Activated CD4-positive, alpha-beta T cell treated with anti-CD3 and anti-CD28 coated beads for 36 hours (primary cell): ENCODE results near the gene FGF8. TPM values are rescaled to one million over a fixed set of nuclear protein-coding genes. Genes with fewer than 3 reads are reported as not detected.
A peak's percentile ranks its signal among the peaks of the same experiment; 100 is the strongest.

Experiments
- ATAC-seq: fragments of 200-7000 bp; cut with Tn5 transposase; one replicate; pipeline ENCODE4 v1.10.0; 2021; ENCODE audit warnings: mild to moderate bottlenecking, moderate library complexity
- CTCF ChIA-PET: fragments of 350-600 bp; sonication (Branson Sonifier 250); formaldehyde crosslinking; loops from one replicate; lab custom pipeline; 2021; ENCODE audit warnings: antibody characterized with exemption; lab: Charles Lee
- POLR2A ChIA-PET: fragments of 350-600 bp; sonication (Branson Sonifier 250); formaldehyde crosslinking; loops from one replicate; lab custom pipeline; 2021; ENCODE audit warnings: antibody characterized with exemption, inconsistent platforms; lab: Charles Lee
- DNase-seq: peaks from one replicate; pipeline ENCODE4 v3.0.0-alpha.2; 2020
- H3K27ac Mint-ChIP-seq: one replicate; pipeline ENCODE4 v1.8.0; 2021; ENCODE audit warnings: mixed read lengths
- H3K27me3 Mint-ChIP-seq: one replicate; pipeline ENCODE4 v1.8.0; 2021; ENCODE audit warnings: mixed read lengths
- H3K36me3 Mint-ChIP-seq: one replicate; pipeline ENCODE4 v1.8.0; 2021; ENCODE audit warnings: low read depth, mixed read lengths
- H3K4me1 Mint-ChIP-seq: one replicate; pipeline ENCODE4 v1.8.0; 2021; ENCODE audit warnings: mixed read lengths
- H3K4me3 Mint-ChIP-seq: one replicate; pipeline ENCODE4 v1.8.0; 2021; ENCODE audit warnings: mild to moderate bottlenecking, moderate library complexity, mixed read lengths
- H3K9me3 Mint-ChIP-seq: one replicate; pipeline ENCODE4 v1.8.0; 2021; ENCODE audit warnings: low read depth, mixed read lengths
- intact Hi-C, 2 experiments: fragments of 100-400 bp; cut with DNase I in 1 of 2; cut with micrococcal nuclease in 1 of 2; formaldehyde crosslinking; loops; one replicate each; pipeline versions ENCODE4 v1.14.2 to v1.15.1; 2022 to 2024; cut with DNase I, micrococcal nuclease
- total RNA-seq, 2 experiments: library from RNA; stranded (reverse); gene quantifications; one replicate each; pipeline ENCODE4 v1.2.3, GENCODE V29; 2021

The FGF8 gene
- total RNA-seq, 2 experiments from 2014 or later: 0.32 TPM; not detected in 1

GRCh38 chr10:101777619-101778145, 1.8 kb upstream of the FGF8 start:
- Mint-ChIP-seq H3K36me3 (peaks cover 31% of the 10 kb centered on the region), H3K4me1 (peaks cover 42% of the 10 kb centered on the region), H3K4me3 (no peak overlapping the region), H3K27me3 (peaks cover 42% of the 10 kb centered on the region), H3K27ac (no peak overlapping the region), H3K9me3 (no peaks in the 10 kb centered on the region)
- ChIA-PET POLR2A (no interaction called here), CTCF (interaction anchor here (0.6 to 1.3 kb wide), 3 partner anchors 32 to 563 kb away, joined by 3 to 4 read pairs (median 4); no protein-coding TSS in a partner anchor)
- intact Hi-C loops: loop anchor here in 1 of 2 experiments (5.0 kb wide), 1 partner anchor 480 kb away; no protein-coding TSS in a partner anchor
- DNase-seq (no peak), ATAC-seq (no peak)

DNA sequence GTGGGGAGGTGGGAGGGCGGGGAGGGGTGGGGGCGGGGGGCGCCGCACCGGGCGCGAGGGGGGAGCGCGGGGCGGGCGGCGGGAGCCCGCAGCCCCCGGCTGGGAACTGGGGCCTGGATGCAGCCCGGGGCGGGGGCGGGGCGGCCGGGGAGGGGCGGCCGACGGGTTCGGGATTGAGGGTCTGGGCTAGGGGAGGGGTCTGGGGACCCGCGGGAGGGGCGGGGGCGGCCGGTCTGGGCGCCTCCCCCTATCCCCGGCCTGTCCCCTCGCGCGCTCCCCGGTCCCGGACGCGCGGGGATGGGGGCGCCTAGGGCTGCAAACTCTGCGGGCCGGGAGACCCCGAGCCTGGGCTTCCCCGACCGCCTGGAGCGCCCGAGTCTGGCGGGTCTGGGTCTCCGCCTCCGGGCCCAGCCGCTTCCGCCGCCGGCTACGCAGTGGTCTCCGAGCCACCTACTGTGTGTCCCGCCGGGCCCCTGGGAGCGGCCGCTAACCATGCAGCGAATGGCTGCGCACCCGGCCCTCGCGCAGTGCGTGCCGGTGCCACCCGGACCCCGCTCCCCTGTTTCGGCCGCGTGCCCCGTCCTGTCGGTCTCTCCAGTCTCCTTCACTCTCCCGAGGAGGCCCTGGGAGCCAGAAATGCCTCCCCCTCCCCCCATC, 375 bp upstream of the FGF8 start:
- ChIA-PET POLR2A (no interaction called here), CTCF (no interaction called here)
- H3K4me1 Mint-ChIP-seq: peaks cover 35% of the 10 kb centered on the region
- H3K27me3 Mint-ChIP-seq: peaks cover 53% of the 10 kb centered on the region
- ATAC-seq (no peak), DNase-seq (peak; percentile 16)
- intact Hi-C loops: loop anchor here in 1 of 2 experiments (5.0 kb wide), 1 partner anchor 479 kb away; no protein-coding TSS in a partner anchor
- no peak overlapping the region for H3K4me3 Mint-ChIP-seq
- H3K36me3 Mint-ChIP-seq: peaks cover 24% of the 10 kb centered on the region
- H3K27ac Mint-ChIP-seq: no peak overlapping the region
- no peaks in the 10 kb centered on the region for H3K9me3 Mint-ChIP-seq

DNA sequence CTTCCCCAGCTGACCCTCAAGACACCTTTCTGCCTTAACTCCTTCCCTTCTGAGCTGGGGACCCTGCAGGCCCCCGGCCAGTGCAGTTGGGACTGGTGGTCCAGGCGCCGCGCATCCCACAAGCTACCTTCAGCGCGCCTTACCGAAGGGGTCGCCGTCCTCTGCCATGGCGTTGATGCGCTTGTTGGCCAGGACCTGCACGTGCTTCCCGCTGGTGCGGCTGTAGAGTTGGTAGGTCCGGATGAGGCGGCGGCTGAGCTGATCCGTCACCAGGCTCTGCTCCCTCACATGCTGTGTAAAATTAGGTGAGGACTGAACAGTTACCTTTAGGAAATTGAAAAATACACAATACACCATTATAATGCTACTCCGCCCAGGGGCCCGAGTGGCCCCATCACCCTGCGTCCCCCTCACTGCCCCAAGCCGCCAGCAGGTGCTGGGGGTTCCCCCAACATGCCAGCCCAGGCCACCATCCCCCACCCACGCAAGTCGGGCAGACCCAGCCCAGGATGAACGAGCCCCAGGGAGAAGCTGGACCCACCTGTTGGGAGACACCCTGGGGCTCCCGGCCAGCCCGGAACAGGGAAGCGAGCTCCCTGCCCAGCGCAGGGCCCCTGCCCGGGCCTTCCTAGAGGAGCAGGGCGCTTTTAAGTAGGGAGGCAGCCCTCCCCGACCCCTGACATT, 1.2 kb downstream of the FGF8 start:
- ChIA-PET CTCF (interaction anchor here (0.8 to 4.7 kb wide), 3 partner anchors 8 to 172 kb away, joined by 3 to 28 read pairs (median 16); partner anchors contain the start of gene NPM3), POLR2A (interaction anchor here (0.6 kb wide), 1 partner anchor 179 kb away, joined by 3 read pairs; no protein-coding TSS in a partner anchor)
- H3K36me3 Mint-ChIP-seq: peaks cover 15% of the 10 kb centered on the region
- H3K4me1 Mint-ChIP-seq: peaks cover 24% of the 10 kb centered on the region
- no peak overlapping the region for H3K4me3 Mint-ChIP-seq
- H3K27me3 Mint-ChIP-seq: peaks cover 55% of the 10 kb centered on the region
- intact Hi-C loops: loop anchor here in 1 of 2 experiments (5.0 kb wide), 2 partner anchors 52 to 477 kb away; no protein-coding TSS in a partner anchor
- H3K27ac Mint-ChIP-seq: no peak overlapping the region
- peak; percentile 12 for ATAC-seq
- peak; percentile 35 for DNase-seq
- H3K9me3 Mint-ChIP-seq: no peaks in the 10 kb centered on the region

DNA sequence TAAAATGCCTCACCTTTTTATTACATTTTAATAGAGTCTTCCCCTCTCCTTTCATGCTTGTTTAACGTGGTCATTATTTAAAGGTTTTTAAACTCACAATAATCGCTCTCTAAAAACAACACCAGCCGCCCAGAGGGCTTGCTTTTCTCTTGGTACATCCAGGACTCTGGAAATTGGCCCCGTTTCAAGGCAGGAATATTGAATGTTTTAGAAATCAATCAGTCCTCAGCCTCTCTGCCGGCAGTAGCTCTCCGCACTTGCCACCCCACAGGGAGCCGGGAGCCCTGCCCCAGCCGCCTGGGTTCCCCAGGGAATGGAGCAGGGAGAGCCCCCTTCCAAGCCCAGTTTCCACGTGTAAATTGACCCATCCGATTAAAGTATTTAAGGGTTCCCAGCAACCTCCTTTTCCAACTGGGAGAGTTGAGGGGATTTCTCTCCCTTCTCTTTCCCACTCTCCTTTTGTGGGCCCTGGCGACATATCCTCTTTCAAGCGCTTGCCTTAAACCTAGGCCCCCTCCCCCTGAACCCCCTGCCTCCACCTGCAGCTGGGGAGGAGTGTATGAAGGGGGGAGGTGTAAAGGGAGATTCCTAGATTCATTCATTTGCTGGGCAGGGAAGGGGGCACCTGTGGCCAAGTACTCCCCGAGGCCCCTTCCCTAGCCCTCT, 1.9 kb downstream of the FGF8 start:
- Mint-ChIP-seq H3K27me3 (peaks cover 57% of the 10 kb centered on the region), H3K36me3 (peaks cover 13% of the 10 kb centered on the region), H3K4me3 (no peak overlapping the region), H3K9me3 (no peaks in the 10 kb centered on the region), H3K4me1 (peaks cover 17% of the 10 kb centered on the region), H3K27ac (no peak overlapping the region)
- CTCF ChIA-PET: interaction anchor here (0.7 to 4.7 kb wide), 8 partner anchors 8 to 561 kb away, joined by 3 to 28 read pairs (median 4); partner anchors contain the start of gene NPM3
- ATAC-seq (no peak), DNase-seq (no peak)
- intact Hi-C loops: loop anchor here in 1 of 2 experiments (5.0 kb wide), 1 partner anchor 52 kb away; no protein-coding TSS in a partner anchor
- POLR2A ChIA-PET: interaction anchor here (0.8 kb wide), 1 partner anchor 9 kb away, joined by 3 read pairs; no protein-coding TSS in a partner anchor

DNA sequence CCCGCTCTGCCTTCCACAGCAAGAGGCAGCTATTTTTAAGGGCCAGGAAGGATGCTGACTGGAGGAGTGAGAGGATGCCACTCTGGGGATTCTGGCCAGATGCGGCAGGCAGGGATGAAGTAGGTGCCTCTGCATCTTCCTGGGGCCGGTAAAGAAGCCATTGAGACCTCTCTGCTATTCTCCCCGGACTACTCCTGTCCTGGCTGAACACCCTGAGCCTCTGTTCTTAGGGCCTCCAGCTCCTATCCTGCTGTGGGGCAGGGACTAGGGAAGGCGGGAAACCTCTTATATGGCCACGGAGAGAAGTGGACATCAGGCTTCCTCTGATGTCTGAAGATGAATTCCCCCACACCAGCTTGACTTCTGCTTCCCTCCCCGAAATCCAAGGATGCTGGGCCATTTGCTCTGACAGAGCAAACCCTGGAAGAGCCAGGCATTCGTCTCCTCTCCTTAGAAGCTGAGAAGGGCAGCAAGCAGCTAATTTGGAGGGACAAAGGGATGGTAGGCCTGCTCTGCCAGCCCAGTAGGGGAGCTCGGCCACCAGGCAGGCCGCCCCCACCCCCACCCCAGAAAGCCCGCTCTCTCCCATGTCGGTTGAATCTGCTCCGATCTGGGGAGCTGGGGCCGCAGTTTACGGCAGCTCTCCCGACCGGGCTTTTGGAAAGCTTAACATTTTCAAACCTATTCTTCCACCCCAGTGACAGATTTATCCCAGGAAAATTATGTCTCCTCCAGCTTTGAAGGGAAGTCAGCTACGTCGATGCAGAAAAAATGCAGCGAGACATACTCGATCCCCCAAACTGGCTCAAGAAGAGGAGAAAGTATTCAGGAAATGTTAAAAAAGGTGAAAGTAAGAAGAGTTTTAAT, 2.8 kb downstream of the FGF8 start:
- DNase-seq: no peak

GRCh38 chr10:101772017-101772894, 3.7 kb downstream of the FGF8 start:
- ChIA-PET CTCF (interaction anchor here (1.0 to 4.7 kb wide), 5 partner anchors 10 to 170 kb away, joined by 4 to 28 read pairs (median 4); partner anchors contain the start of gene NPM3), POLR2A (interaction anchor here (0.6 kb wide), 1 partner anchor 38 kb away, joined by 6 read pairs; no protein-coding TSS in a partner anchor)
- Mint-ChIP-seq H3K9me3 (no peaks in the 10 kb centered on the region), H3K27me3 (peaks cover 44% of the 10 kb centered on the region), H3K36me3 (peaks cover under 1% of the 10 kb centered on the region), H3K27ac (no peak overlapping the region), H3K4me3 (no peak overlapping the region), H3K4me1 (peaks cover 10% of the 10 kb centered on the region)
- ATAC-seq (no peak), DNase-seq (no peak)
- intact Hi-C loops: loop anchor here in 1 of 2 experiments (5.0 kb wide), 1 partner anchor 50 kb away; no protein-coding TSS in a partner anchor

More for the DNA sequence above, 2.8 kb downstream of the FGF8 start:
- ATAC-seq: no peak
- Mint-ChIP-seq H3K36me3 (peaks cover 9% of the 10 kb centered on the region), H3K27me3 (peaks cover 53% of the 10 kb centered on the region), H3K27ac (no peak overlapping the region), H3K4me3 (no peak overlapping the region), H3K9me3 (no peaks in the 10 kb centered on the region), H3K4me1 (peaks cover 13% of the 10 kb centered on the region)
- ChIA-PET POLR2A (interaction anchor here (0.8 kb wide), 1 partner anchor 8 kb away, joined by 3 read pairs; no protein-coding TSS in a partner anchor), CTCF (interaction anchor here (0.7 to 4.7 kb wide), 9 partner anchors 9 to 560 kb away, joined by 3 to 28 read pairs (median 4); partner anchors contain the start of gene NPM3)
- intact Hi-C loops: loop anchor here in 1 of 2 experiments (5.0 kb wide), 1 partner anchor 51 kb away; no protein-coding TSS in a partner anchor

- Mint-ChIP-seq H3K27ac (no peak overlapping the region), H3K27me3 (peaks cover 43% of the 10 kb centered on the region), H3K4me1 (peaks cover 6% of the 10 kb centered on the region), H3K36me3 (no peaks in the 10 kb centered on the region), H3K9me3 (no peaks in the 10 kb centered on the region), H3K4me3 (no peak overlapping the region)
- intact Hi-C loops: loop anchor here in 1 of 2 experiments (5.0 kb wide), 1 partner anchor 49 kb away; no protein-coding TSS in a partner anchor
- ChIA-PET CTCF (interaction anchor here (1.0 to 4.7 kb wide), 3 partner anchors 11 to 169 kb away, joined by 4 to 28 read pairs (median 16); partner anchors contain the start of gene NPM3), POLR2A (interaction anchor here (0.6 kb wide), 1 partner anchor 37 kb away, joined by 6 read pairs; no protein-coding TSS in a partner anchor)
- DNase-seq: no peak
- ATAC-seq: no peak
These were observed 4.5 kb downstream of the FGF8 start for GRCh38 chr10:101771380-101771779.

GRCh38 chr10:101770331-101771215, 5.3 kb downstream of the FGF8 start:
- Mint-ChIP-seq H3K4me1 (peaks cover 6% of the 10 kb centered on the region), H3K27ac (no peak overlapping the region), H3K4me3 (no peak overlapping the region), H3K36me3 (no peaks in the 10 kb centered on the region), H3K9me3 (no peaks in the 10 kb centered on the region), H3K27me3 (peaks cover 47% of the 10 kb centered on the region)
- intact Hi-C loops: loop anchor here in 1 of 2 experiments (5.0 kb wide), 1 partner anchor 48 kb away; no protein-coding TSS in a partner anchor
- DNase-seq (no peak), ATAC-seq (no peak)
- POLR2A ChIA-PET: no interaction called here
- CTCF ChIA-PET: interaction anchor here (1.0 to 4.7 kb wide), 3 partner anchors 12 to 168 kb away, joined by 4 to 28 read pairs (median 16); partner anchors contain the start of gene NPM3
